Activated T-helper 9 cell treated with anti-CD3 and anti-CD28 coated beads, Interleukin-2, amount 50 U/mL, for 16 hours (primary cell): ENCODE data around the gene KCNE1.
"Not testable (repeated sequence)": the region's sequence is repeated elsewhere in the genome, so short reads cannot be mapped to it uniquely, and the experiment has no call there.

Source experiments
- DNase-seq: peaks from one replicate; pipeline ENCODE4 v3.0.0-alpha.2; 2020; ENCODE audit warnings: low read depth

KCNE1 gene

DNA sequence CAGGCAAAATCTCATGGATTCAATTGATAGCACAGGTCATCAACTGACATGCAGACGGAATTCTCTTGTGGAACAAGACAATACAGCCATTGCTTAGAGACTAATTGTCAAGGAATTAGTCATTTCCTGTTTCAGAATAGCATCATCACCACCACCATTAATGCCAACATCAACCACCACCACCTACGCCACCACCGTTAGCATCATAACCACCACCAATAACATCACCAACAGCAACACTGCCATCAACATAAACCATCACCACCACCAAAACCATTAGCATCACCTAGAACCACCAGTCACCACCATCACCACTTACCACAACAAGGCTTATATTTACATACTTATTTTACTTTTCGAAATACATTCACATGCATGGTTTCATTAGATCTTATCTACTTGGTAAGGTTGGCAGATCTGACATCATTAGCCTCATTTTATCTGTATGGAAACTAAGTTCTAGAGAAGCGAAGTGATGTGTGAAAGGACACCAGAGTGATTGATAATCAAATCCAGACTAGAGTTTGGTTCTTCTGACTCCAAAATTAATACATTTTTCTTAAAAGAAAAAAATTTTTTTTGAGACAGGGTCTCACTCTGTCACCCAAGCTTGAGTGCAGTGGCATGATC, 94.4 kb downstream of the KCNE1 start:
- DNase-seq = not testable (repeated sequence)

DNA sequence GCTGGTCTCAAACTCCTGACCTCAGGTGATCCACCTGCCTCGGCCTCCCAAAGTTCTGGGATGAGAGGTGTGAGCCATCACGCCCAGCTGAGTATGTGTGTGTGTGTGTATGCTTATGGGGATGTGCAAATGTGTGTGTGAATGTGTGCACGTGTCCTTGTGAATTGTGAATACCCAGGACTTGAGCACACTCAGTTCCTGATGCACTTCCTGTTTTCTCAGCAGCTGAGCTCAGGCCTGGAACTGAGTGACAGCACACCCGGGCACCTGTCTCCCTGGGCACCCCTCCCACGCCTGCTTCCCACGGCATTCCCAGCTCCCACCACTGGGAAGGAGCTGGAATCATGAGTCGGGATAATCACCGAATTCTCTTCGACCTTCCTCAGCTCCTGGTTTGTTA, 104.7 kb downstream of the KCNE1 start:
- DNase-seq = not testable (repeated sequence)

DNA sequence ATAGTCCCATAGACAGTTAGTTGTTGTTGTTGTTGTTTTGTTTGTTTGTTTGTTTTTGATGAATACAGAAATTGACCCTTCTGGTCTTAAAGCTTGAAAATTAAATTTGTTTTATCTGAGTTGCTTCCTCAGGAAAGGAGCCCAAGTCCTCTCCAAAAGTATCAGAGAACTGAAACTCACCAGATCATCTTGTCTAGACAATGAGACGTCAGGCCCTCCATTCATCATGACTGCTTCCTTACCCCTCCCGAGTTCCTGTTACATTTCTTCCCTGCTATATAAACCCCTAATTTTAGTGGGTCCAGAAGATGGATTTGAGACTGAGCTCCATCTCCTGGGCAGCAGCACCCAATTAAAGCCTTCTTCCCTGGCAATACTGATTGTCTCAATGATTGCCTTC, 105.3 kb downstream of the KCNE1 start:
- not testable (repeated sequence) for DNase-seq

DNA sequence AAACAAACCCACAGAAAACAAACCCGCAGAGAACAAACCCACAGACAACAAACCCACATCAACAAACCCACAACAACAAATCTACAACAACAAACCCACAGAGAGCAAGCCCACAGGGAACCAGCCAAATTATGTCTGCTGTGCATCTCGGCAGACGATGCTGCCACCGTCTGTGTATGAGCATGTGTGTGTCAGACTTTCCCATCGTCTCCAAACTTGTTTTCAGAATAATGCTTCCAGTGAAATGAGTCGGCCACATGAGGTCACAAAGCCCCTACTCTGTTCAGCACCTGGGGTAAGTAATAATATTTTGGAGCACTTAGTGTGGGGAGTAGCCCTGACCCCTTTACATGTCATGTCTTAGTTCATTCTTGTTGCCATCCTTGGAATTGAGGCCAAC, 105.9 kb downstream of the KCNE1 start:
- DNase-seq = not testable (repeated sequence)

DNA sequence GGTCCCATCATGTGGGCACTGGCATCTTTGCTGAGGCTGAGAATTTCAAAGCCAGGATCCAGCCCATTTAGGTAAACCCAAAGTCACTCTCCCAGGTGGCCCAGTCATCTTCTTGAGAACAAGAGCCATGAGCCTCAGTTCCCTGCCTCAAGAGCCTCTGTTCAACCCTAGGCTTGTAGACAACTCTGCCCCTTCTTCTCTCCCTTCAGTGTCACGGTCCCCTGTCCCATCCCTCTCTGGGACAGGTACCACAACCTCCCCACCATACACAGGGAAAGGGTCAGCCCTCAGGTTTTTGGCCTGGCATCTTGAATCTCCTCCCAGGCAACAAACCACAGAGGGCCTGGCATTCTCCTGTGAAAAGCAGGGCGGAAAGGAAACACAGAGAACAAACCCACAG, 106.3 kb downstream of the KCNE1 start:
- not testable (repeated sequence) for DNase-seq

DNA sequence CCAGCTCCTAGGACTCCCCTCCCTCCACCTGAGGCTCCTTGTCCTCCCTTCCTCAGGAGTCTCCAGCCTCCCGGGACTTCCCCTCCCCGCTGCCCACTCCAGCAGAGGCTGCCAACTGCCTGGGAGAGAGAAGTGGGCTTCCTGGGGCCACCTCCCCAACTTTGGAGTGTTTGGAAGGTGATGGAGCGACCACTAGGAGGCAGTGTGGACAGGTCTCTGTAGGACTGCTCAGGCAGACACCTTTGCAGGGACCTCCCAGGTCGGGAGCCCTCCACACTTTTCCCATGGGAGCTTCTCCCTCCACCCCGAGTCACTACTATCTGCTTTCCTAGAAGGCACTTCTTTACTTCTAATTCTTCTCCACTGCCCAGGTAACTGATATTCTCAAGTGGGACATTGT, 107.3 kb downstream of the KCNE1 start:
- DNase-seq = not testable (repeated sequence)

DNA sequence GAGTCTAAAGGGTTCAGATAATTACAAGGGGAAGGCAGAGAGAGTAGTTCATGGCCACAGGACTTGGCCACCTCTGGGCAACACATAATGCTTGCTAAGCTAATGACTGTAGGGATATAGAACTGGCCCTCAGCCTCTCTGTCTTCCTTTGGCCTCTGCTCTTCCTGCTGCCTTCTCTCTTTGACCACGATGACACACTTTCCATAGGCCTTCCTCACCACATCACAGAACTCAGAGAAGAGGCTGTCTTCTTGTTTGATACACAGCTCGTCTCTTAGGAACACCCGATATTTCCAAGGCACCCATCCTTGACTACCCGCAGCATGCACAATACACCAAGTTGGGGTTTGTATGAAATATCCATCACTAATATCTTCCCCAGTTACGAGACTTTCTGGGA, 111.5 kb downstream of the KCNE1 start:
- DNase-seq = not testable (repeated sequence)
